IPS-15b (cell line): ENCODE data around the gene GJC2.
"Not testable (repeated sequence)": the region's sequence is repeated elsewhere in the genome, so short reads cannot be mapped to it uniquely, and the experiment has no call there.

Source experiments
- H3K27me3 ChIP-seq: one replicate; pipeline ENCODE4 v1.6.1; 2013; ENCODE audit warnings: low read length; ENCODE audit not compliant: control insufficient read depth, insufficient read depth
- H3K36me3 ChIP-seq: one replicate; pipeline ENCODE4 v1.6.1; 2013; ENCODE audit warnings: low read length; ENCODE audit not compliant: control insufficient read depth, insufficient read depth
- H3K4me1 ChIP-seq: one replicate; pipeline ENCODE4 v1.6.1; 2013; ENCODE audit warnings: mild to moderate bottlenecking, low read length; ENCODE audit not compliant: control insufficient read depth, insufficient read depth
- H3K4me3 ChIP-seq: one replicate; pipeline ENCODE4 v1.5.1; 2013; ENCODE audit warnings: low read depth, low read length
- H3K9ac ChIP-seq: one replicate; pipeline ENCODE4 v1.6.1; 2013; ENCODE audit warnings: low read depth, mild to moderate bottlenecking, low read length
- H3K9me3 ChIP-seq: one replicate; pipeline ENCODE4 v1.6.1; 2013; ENCODE audit warnings: mild to moderate bottlenecking, low read length; ENCODE audit not compliant: control insufficient read depth, insufficient read depth

Gene GJC2

GRCh38 chr1:228108055-228108690 is 41.6 kb upstream of the GJC2 start:
- Histone ChIP-seq H3K4me3 (peak overlapping the region; percentile 88), H3K27me3 (no peaks in the 10 kb centered on the region), H3K36me3 (peaks cover 6% of the 10 kb centered on the region), H3K9me3 (no peaks in the 10 kb centered on the region), H3K9ac (no peak overlapping the region), H3K4me1 (no peaks in the 10 kb centered on the region)

GRCh38 chr1:228108742-228109072 is 41.0 kb upstream of the GJC2 start:
- H3K4me1 ChIP-seq, result no peaks in the 10 kb centered on the region
- peak overlapping the region; percentile 79 for H3K9ac ChIP-seq
- H3K27me3 ChIP-seq, result no peaks in the 10 kb centered on the region
- peaks cover 6% of the 10 kb centered on the region for H3K36me3 ChIP-seq
- H3K4me3 ChIP-seq, result peak overlapping the region; percentile 88
- no peaks in the 10 kb centered on the region for H3K9me3 ChIP-seq

GRCh38 chr1:228109073-228109961 is 40.4 kb upstream of the GJC2 start, which contains the start of gene MRPL55:
MRPL55 (minus strand) TSS chr1:228109299; CDS start chr1:228108260, 1,039 bp downstream.
- Histone ChIP-seq H3K36me3 (peaks cover 6% of the 10 kb centered on the region), H3K4me3 (peak within 1 kb of the TSS; percentile 88), H3K9me3 (no peaks in the 10 kb centered on the region), H3K9ac (peak within 1 kb of the TSS; percentile 79), H3K27me3 (no peaks in the 10 kb centered on the region), H3K4me1 (no peaks in the 10 kb centered on the region)

GRCh38 chr1:228109962-228110488 is 39.7 kb upstream of the GJC2 start:
- H3K4me3 ChIP-seq, result peak overlapping the region; percentile 56
- no peaks in the 10 kb centered on the region for H3K9me3 ChIP-seq
- no peak overlapping the region for H3K9ac ChIP-seq
- H3K36me3 ChIP-seq, result peaks cover 6% of the 10 kb centered on the region
- no peaks in the 10 kb centered on the region for H3K27me3 ChIP-seq
- no peaks in the 10 kb centered on the region for H3K4me1 ChIP-seq

GRCh38 chr1:228110556-228110955 is 39.2 kb upstream of the GJC2 start:
- Histone ChIP-seq H3K4me3 (no peak overlapping the region), H3K9me3 (no peaks in the 10 kb centered on the region), H3K27me3 (no peaks in the 10 kb centered on the region), H3K36me3 (peaks cover 6% of the 10 kb centered on the region), H3K4me1 (no peaks in the 10 kb centered on the region), H3K9ac (no peak overlapping the region)

- H3K27me3 ChIP-seq, H3K4me3 ChIP-seq, H3K9ac ChIP-seq, H3K9me3 ChIP-seq, H3K36me3 ChIP-seq, H3K4me1 ChIP-seq: not testable (repeated sequence)
Observed at GRCh38 chr1:228111315-228111714, 38.4 kb upstream of the GJC2 start.

- Histone ChIP-seq H3K9me3 (no peaks in the 10 kb centered on the region), H3K9ac (no peak overlapping the region), H3K36me3 (peaks cover 3% of the 10 kb centered on the region), H3K4me3 (no peak overlapping the region), H3K27me3 (no peaks in the 10 kb centered on the region), H3K4me1 (no peaks in the 10 kb centered on the region)
Observed at GRCh38 chr1:228112167-228112566, 37.6 kb upstream of the GJC2 start.

- Histone ChIP-seq H3K9ac (no peak overlapping the region), H3K9me3 (no peaks in the 10 kb centered on the region), H3K4me3 (no peak overlapping the region), H3K4me1 (no peaks in the 10 kb centered on the region), H3K36me3 (peaks cover under 1% of the 10 kb centered on the region), H3K27me3 (no peaks in the 10 kb centered on the region)
Observed at GRCh38 chr1:228112617-228113016, 37.1 kb upstream of the GJC2 start.

- H3K9me3 ChIP-seq, result no peaks in the 10 kb centered on the region
- H3K36me3 ChIP-seq, result no peaks in the 10 kb centered on the region
- no peak overlapping the region for H3K4me3 ChIP-seq
- H3K4me1 ChIP-seq, result no peaks in the 10 kb centered on the region
- H3K9ac ChIP-seq, result no peak overlapping the region
- H3K27me3 ChIP-seq, result no peaks in the 10 kb centered on the region
Observed at GRCh38 chr1:228114827-228115226, 34.9 kb upstream of the GJC2 start.

- no peak overlapping the region for H3K4me3 ChIP-seq
- H3K27me3 ChIP-seq, result no peaks in the 10 kb centered on the region
- H3K9me3 ChIP-seq, result no peaks in the 10 kb centered on the region
- no peaks in the 10 kb centered on the region for H3K36me3 ChIP-seq
- H3K4me1 ChIP-seq, result no peaks in the 10 kb centered on the region
- H3K9ac ChIP-seq, result no peak overlapping the region
Observed at GRCh38 chr1:228117335-228117734, 32.4 kb upstream of the GJC2 start.

GRCh38 chr1:228118040-228118439 is 31.7 kb upstream of the GJC2 start:
- no peaks in the 10 kb centered on the region for H3K36me3 ChIP-seq
- H3K27me3 ChIP-seq, result peaks cover 2% of the 10 kb centered on the region
- no peaks in the 10 kb centered on the region for H3K4me1 ChIP-seq
- no peak overlapping the region for H3K4me3 ChIP-seq
- no peaks in the 10 kb centered on the region for H3K9me3 ChIP-seq
- no peak overlapping the region for H3K9ac ChIP-seq

- Histone ChIP-seq H3K9me3 (no peaks in the 10 kb centered on the region), H3K27me3 (peaks cover 2% of the 10 kb centered on the region), H3K4me1 (no peaks in the 10 kb centered on the region), H3K4me3 (no peak overlapping the region), H3K9ac (no peak overlapping the region), H3K36me3 (no peaks in the 10 kb centered on the region)
Observed at GRCh38 chr1:228120351-228120750, 29.4 kb upstream of the GJC2 start.
